Measurements from ENCODE around the gene ESR1.
"Not testable (repeated sequence)": the region's sequence is repeated elsewhere in the genome, so short reads cannot be mapped to it uniquely, and the experiment has no call there.

The ESR1 gene

DNA sequence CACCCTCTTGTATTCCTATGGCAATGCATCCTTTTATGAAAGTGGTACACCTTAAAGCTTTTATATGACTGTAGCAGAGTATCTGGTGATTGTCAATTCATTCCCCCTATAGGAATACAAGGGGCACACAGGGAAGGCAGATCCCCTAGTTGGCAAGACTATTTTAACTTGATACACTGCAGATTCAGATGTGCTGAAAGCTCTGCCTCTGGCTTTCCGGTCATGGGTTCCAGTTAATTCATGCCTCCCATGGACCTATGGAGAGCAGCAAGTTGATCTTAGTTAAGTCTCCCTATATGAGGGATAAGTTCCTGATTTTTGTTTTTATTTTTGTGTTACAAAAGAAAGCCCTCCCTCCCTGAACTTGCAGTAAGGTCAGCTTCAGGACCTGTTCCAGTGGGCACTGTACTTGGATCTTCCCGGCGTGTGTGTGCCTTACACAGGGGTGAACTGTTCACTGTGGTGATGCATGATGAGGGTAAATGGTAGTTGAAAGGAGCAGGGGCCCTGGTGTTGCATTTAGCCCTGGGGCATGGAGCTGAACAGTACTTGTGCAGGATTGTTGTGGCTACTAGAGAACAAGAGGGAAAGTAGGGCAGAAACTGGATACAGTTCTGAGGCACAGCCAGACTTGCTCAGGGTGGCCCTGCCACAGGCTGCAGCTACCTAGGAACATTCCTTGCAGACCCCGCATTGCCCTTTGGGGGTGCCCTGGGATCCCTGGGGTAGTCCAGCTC is 292.1 kb downstream of the ESR1 start:
- no peak for DNase-seq

DNA sequence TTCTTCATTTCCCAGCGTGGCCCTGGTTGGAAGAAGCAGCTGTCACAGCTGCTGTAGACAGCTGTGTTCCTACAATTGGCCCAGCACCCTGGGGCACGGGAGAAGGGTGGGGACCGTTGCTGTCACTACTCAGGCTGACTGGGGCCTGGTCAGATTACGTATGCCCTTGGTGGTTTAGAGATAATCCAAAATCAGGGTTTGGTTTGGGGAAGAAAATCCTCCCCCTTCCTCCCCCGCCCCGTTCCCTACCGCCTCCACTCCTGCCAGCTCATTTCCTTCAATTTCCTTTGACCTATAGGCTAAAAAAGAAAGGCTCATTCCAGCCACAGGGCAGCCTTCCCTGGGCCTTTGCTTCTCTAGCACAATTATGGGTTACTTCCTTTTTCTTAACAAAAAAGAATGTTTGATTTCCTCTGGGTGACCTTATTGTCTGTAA is 292.7 kb downstream of the ESR1 start:
- DNase-seq: no peak

DNA sequence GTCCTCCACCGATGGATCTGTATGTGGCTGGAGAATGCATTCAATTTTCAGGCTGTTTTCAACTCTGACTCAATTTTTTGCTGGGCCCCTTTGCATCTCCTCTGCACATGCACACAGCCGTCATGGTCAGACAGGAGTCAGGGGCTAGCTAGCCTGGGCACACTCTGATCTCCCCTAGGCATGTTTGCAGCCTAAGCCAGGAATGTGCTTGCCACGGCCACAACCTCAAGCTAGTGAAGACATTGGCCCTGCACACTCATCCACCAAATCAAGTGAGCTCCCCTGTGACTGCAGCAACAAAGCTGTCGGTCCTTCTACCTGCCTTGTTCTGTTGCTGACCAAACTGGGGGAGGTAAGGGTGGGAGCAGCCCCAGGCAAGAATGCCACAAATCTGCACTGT is 300.5 kb downstream of the ESR1 start:
- no peak for DNase-seq

DNA sequence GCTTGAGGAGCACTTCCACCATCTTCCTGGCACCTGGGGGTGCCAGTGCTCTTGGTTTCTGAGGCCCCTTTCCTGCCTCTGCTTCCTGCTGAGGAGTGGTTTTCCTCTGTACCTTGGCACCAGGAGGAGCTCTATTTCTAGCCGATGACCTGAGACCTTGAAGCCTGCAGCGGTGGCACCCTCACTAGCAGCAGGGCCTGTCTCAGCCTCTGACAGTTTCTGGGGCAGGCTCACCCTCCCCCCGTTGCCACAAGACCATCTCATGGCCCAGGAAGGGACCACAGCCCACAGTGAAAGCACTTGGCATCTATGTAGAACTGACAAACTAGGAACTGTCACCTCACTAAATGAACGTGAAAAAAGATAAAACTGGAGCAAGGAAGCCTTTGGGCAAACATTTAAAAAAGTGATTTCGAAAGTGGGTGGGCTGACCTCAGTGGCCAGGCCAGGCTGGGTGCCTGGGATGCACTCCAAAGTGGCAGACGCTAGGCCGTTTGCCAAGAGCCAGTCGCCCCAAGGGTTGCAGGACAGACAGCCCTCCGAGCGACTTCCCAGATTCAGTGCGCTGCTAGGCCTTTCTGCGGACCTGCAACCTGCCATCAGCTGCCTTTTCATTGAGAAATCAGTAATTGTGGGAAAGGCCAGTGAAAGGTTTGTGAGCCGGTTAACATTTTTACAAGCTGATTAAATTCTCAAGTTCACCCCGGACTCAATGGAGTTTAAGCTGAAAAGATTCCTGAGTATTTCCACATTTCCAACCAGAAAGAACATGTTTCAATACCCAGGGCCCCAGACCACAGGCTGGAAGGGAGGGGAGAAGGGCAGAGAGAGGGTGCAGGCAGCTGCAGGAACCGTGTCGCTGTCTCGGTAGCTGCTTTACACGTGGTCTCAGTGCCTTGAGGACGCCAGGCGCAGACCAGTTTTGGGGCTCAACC is 303.7 kb downstream of the ESR1 start:
- DNase-seq: no peak

DNA sequence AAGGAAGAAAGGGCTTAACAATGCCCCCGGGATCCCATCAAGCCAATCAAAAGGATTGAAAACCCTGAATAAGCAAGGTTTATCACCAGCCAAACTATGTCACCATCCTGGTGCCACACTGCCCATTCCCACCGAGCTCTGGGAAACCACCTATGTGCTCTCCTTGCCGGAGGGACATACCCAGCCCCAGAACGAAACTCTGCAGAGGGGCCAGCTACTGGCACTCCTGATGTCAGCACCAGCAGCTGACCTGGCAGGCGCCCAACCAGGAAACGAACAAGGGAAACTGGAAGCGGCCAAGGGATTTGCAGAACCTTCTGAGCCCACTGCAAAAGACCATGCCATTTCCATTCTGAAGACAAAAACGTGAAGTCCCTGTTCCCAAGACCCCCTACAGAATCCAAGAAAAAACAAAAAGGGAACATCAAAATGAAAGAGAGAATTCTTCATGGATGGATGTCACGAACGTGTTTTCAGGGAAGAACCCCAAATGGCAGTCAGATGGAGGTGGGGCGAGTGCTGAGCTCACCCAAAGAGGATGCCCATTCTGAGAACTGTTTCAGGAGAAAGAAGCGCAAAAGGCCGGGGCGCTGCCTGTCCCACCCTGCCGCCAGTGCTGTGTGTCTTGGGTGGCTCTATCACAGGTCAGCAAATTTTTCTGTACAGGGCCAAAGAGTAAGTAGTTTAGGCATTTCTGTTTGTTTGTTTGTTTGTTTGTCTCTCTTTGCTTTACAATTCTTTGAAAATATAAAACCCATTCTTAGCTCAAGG is 305.2 kb downstream of the ESR1 start:
- no peak for DNase-seq

DNA sequence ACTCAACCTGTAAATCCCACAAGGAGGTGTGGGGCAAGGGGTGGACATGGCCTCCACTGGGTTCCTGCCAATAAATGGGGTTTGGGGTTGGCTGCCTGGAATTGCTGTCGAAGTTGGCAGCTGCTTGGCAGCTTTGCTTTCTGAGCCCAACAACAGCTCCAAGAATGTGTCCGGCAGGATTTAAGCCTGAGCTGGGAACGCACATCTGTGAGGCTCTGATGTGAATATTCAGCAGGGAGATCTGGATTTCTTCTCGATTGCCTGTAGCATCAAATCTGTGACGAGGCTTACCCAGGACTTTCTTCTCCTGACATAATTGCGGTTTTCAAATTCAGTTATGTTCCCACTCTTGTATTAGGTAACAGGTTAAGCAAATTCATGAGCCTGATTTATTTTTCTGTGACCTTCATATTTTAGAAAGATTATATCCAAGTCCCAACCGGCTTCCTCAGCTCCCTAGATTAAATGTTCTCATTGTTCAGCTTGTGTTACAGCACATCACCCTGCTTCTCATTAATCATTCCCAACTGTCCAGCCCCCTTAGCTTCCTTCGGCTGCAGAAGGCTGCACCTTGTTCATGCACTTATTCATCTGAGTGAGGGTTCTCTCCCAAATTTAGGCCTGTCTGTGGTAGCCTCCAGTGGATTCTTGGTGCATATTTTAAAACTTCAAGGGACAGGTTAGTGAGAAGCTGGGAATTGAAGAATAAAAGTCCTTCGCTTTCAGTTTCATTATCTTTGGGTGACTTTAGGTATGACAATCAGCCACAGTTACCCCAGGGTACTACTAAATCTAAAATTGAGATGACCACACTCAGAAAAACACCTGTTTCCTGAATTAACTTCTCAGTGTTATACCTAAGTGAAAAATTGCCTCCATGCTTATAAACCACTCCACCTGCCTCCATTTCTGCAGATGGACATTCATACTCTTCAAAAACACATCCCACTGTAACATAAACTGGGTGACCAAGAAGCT is 310.0 kb downstream of the ESR1 start:
- no peak for DNase-seq

DNA sequence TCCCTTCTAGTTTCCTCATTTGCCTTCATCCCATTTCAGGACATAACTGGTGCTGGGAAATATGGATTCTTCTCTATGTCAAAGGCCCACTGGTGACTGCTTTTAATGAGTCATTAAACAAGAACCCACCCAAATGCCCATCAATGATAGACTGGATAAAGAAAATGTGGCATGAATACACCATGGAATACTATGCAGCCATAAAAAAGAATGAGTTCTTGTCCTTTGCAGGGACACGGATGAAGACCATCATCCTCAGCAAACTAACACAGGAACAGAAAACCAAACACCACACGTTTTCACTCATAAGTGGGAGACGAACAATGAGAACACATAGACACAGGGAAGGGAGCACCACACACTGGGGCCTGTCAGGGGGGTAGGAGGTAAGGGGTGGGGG is 310.7 kb downstream of the ESR1 start:
- no peak for DNase-seq

DNA sequence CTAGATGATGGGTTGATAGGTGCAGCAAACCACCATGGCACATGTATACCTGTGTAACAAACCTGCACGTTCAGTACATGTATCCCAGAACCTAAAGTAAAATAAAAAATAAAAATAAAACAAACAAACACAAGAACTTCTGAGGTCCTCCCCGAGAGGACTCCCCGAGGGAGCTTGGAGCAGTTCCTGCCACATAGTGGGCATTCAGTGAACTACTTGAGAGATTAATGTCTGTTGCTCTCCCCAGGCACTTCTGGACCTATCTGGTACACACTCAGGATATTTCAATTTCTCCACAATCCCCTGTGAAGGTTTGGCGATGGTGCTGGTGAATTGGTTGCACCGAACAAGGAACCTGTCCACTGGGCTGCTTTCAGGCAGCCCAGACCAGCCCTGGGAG is 311.2 kb downstream of the ESR1 start:
- DNase-seq: no peak

DNA sequence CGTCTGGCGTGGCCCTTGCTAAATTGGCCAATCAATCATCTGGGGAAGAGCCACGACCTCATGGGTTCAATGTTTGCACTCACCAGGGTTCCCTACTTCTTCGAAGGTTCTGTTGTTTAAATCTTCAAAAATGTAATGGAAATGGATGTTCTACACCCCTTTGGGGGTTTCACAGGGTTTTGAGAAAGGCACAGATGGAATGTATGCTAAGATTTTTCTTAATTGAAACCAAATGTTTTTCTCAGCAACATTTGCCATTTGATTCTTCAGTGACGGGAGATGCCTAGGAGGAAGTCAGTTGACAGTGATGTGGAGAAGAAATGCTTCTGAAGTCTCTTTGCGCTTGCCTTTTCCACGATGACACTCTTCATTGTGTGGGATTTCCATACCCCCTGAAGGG is 312.3 kb downstream of the ESR1 start:
- DNase-seq: no peak

DNA sequence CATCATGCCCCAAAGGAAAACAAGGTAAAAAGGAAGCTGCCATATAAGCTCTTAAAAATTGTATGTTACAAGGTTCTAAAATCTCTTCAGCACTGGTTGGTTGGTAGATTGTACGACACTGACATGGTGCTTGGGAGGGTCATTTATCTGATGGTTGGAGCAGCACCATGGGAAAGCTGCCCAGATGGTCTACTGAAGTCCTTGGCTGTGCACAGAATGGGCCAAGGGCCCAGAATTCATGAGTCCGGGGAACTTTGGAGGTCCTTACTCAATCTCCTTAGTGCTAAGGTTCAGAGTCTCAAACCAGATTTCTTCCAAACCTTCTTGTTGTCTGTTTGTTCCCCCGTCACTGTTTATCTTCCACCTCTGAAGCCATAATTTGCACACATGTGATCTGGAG is 314.4 kb downstream of the ESR1 start:
- no peak for DNase-seq

DNA sequence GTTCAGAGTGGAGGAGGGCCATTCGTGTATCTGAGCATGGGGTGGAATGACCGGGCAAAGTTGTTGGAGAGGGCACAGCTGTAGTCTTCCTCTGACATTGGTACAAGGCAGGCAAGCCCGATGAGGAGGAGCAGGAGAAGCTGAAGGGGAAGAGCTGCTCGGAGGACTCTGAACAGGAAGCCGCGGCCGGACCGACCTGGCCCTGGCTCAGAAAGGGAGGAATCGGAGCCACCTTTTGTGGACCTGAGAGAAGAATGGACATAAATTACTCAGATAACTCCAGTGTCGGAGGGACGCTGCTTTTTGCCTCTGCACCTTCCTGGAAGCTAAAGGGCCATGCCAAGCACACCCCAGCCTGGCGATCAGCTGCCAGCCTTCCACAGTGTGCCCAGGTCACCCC is 315.0 kb downstream of the ESR1 start:
- DNase-seq: no peak

DNA sequence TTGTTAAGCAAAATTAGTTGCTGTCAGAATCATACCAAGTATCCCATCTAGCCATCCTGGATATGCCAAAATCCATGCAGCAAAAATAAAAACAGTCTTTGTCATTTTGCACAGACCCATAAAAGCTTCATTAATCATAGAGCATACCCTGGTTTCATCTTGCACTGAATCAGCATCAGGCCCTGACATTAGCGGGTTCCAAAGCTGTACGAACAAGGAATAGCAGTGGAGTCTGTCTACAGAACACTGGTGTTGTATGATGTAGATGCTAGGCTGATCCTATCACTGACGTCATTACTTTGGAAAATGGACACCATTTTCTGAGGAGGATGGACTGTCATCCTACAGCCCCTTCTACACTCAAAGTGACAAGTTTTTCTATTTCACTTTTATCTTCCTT is 315.6 kb downstream of the ESR1 start:
- DNase-seq: no peak

DNA sequence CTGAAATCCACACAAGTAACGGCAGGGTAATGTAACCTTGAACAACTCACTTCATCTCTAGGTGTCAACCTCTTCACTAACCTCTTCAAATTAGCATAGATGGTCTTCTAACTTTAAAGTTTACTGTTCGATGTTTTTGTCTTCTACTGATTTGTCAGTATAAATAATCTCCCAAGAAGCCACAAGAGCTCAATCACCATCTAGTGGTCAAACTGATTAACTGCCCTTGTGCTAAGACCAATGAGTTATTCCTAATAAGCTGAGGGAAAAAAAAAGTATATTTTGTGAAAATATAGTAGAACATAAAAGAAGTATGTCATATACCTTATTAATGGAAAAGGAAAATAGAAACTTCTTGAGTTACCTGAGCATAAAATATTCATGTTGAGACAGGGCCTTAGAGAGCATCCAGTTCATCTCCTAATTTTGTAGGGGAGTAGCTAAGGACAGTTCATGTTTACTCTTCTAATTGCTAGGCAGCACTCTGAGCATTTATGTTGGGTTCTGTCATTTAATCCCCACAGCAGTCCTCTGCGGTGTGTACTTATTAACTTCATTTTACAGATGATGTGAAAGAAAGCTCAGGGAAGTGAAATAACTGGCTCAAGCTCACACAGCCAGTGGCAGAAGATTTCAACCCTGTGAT is 317.1 kb downstream of the ESR1 start:
- no peak for DNase-seq

DNA sequence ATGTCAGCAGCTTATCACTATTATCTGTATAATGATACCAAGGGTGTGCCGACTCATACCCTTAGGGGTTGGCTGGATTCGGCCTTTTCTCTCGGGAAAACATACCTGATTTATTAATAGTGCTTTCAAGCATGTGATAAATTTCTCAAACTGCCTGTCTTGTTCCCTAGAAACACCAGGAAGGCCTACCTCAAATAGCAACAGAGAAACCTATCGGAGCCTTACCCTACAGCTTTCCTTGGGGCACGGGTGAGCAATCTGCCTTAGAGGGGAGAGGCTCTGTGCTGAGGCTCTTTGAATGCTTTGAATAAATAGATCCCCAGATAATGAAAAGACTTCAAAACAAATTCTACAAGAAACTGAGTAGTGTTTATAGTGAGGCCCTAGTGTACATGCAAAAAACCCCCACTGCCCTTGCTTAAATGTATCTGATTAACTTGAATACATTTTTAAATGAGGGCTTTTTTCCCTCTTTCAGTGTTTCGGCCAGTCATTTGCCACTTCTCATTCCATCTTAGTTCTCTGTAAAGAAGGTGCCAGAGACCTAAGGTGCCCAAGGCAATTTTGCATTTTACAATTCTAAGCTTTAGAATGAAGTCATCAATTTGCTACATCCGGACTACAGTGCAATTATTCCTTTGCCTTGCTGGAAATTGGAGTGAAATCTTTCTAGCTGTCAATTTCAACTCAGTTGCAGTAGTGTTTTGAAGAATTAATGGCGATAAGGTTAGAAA is 320.1 kb downstream of the ESR1 start:
- no peak for DNase-seq

DNA sequence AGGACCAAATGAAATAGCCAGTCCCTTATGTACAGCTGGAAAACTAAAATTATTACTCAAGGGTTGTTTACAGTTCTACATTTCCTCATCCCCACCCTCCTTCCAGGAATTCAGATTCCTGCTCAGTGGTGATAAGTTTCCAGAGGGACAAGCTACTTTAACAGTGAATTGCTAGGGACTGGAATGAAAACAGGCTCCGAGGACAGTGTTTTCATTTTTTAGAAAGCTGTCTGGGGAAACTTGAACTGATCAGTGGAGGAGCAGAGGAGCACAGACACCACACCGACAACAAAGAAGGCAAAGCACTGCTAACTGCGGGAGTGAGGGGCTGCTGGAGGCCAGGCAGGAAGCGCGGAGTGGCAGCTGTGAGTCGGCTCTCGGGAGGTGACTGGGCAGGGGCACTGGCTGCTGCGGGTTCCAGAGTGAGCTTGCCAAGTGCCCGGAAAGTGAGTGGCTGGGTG is 322.2 kb downstream of the ESR1 start:
- DNase-seq: no peak

DNA sequence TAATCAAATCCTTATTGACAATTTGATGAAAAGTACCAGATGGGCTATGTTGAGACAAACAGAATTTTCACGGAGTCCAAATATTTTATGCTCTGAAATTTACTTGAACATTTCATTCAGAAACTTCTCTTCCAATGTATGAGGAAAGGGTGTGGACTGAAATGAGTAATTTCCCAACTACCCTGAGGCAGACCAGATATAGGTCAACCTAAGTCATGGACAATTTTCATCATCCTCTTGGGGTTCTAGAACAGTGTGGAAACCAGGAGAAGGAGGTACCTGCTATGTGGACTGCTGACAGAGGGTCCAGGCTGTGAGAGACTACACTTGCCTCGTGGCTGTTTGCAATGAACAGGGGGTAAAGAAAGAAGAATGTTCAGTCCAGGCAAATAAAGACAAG is 323.0 kb downstream of the ESR1 start:
- DNase-seq: no peak

DNA sequence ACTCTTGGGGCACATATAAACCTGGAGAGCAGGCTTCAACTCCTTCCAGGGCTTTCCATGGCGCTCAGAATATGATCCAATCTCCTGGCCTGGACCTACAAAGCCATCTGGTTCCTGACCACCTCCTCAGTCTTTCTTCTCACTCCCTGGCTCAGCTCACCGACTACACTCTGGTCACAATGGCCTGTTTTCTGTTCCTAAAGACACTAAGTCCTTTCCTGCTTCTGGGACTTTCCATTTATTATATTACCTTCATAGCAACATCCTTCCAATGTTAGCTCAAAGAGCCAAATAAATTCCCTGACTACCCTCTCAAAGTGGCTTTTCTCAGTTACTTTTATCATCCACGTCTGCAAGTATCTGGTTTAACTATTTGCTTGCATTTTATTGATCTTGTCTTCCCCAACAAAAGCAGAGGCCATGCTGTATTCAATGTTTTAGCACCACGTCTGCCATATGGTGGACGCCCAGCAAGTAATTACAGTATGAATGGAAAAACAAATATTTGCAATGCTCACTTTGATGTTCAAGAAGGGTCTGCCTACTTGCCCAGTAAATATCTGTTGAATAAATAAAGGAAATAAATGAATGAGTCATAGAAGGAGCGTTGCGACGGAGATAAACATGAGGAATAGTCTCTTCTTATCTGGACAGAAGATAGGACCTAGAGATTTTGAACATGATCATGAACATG is 328.4 kb downstream of the ESR1 start:
- DNase-seq: no peak

DNA sequence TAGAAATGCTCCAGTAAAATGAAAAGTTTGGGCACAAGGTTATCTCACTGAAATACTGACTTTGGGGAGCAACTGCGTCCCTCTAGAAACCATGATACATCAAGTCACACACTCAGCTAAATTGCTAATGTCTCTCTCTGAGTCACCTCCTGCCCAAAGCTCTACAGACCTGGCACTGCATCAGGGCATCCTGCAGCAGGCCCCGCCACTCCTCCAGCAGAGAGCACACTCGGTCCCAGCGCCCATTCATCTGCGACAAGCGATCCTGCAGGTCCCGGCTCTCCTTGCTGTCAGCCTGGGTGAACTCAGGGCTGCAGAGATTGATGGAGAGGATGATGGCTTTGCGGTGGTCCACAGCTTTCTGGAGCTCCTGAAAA is 329.0 kb downstream of the ESR1 start:
- DNase-seq: no peak

DNA sequence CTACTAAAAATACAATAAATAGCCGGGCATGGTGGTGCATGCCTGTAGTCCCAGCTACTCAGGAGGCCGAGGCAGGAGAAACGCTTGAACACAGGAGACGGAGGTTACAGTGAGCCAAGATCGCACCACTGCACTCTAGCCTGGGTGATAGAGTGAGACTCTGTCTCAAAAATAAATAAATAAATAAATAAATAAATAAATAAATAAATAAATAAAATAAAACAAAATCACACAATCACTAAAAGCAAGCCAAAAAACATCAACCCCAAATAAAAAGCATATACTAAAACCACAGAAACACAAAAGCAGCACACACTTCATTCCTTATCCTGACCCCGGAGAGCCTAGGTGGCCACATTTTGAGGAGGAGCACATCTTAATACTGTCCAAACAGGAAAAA is 330.9 kb downstream of the ESR1 start:
- not testable (repeated sequence) for DNase-seq

DNA sequence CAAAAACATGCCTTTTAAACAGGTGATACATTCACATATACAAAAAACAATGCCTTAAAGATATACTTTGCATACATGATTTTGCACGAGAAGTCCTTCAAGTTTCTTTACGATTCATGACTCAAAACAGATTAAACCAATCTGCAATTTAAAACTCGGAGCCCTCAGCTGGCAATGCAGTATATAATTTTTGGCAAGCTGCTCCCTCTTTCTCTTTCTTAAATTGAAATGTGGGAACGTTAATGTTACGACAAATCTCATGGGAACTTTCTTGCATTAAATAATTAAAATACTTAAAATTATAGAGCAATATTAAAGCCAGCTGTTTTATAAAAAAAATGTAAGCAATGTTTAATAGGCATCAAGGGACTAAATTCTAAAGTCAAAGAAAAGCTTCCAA is 334.6 kb downstream of the ESR1 start:
- DNase-seq: no peak

Measured in stimulated activated naive CD4-positive, alpha-beta T cell treated with Interleukin-2 at 50 U/mL for 16 hours (primary cell).